Stimulated activated memory B cell treated with anti-CD40 and anti-IgM and Interleukin-4, amounts not matched to agents 10 μg/mL and 1 μg/mL and 100 μg/mL, for 72 hours (primary cell): ENCODE data around the gene HMX1.
A peak's percentile ranks its signal among the peaks of the same experiment; 100 is the strongest.

ENCODE experiments used
- ATAC-seq: fragments of 150-1000 bp; cut with Tn5 transposase; 2 replicates; pipeline ENCODE4 v1.10.0; 2021
- H3K27ac Mint-ChIP-seq: one replicate; pipeline ENCODE4 v1.8.0; 2022; ENCODE audit warnings: mild to moderate bottlenecking, mixed read lengths
- H3K27me3 Mint-ChIP-seq: one replicate; pipeline ENCODE4 v1.8.0; 2022; ENCODE audit warnings: mixed read lengths
- H3K36me3 Mint-ChIP-seq: one replicate; pipeline ENCODE4 v1.8.0; 2022; ENCODE audit warnings: mixed read lengths
- H3K4me1 Mint-ChIP-seq: one replicate; pipeline ENCODE4 v1.8.0; 2022; ENCODE audit warnings: mixed read lengths
- H3K4me3 Mint-ChIP-seq: one replicate; pipeline ENCODE4 v1.8.0; 2022; ENCODE audit warnings: mild to moderate bottlenecking, moderate library complexity, mixed read lengths
- H3K9me3 Mint-ChIP-seq: one replicate; pipeline ENCODE4 v1.8.0; 2022; ENCODE audit warnings: mixed read lengths

Gene HMX1

DNA sequence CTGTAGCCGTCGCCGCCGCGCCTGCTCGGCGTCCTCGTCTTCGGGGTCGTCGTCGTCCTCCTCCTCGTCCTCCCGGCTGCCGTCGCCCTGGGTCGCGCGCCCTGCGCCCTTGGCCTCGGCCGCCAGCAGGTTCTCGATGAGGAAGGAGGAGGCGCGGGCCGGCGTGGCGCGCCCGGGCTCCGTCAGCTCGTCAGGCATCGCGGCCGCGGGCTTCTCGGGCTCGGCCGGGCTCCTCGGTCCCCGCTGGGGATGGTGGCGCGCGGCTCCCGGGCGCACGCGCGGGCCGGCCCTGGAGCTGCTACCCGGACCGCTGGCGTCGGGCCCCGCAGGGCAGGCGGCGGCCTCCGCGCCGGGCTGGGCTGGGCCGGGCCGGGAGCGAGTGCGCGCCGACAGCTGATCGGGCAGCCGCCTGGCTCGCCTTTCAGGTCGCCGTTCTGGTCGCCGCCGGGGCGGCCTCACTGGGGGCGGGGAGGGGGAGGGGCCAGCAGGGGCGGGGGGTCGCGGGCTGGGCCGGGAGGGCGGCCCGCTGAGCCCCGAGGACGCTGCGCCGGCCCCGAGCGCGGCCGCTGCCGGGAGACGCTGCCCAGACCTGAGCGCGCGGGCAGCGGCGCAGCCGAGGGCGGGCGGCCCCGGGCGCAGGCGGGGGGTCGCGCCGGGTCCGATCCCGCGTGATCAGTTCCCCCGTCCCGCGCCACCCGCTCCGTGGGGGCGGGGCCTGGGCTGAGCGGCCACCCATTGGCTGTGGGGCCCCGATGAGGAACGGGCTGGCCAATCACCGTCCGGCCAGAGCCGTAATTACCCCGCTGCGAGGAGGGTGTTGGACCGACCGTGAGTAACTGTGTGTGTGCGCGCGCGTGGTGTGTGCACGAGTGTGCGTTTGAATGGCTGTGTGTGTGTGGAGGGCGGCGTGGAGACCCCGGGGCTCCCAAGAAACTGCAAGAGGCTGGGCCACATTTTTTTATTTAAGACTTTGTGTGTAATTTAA lies at the start of gene HMX1:
HMX1 (minus strand) TSS at position 423 of the 985 bp plus-strand sequence; CDS start at position 198, 225 bp downstream.
- ATAC-seq, result no peak
- Mint-ChIP-seq H3K36me3 (peaks cover 6% of the 10 kb centered on the region), H3K9me3 (peaks cover 10% of the 10 kb centered on the region), H3K4me1 (peaks cover 3% of the 10 kb centered on the region), H3K4me3 (no peak within 1 kb of the TSS), H3K27me3 (peaks cover 86% of the 10 kb centered on the region), H3K27ac (no peak within 1 kb of the TSS)

GRCh38 chr4:8920969-8921368 lies 49.3 kb upstream of the HMX1 start:
- peaks cover 15% of the 10 kb centered on the region for H3K9me3 Mint-ChIP-seq
- H3K27ac Mint-ChIP-seq, result no peak overlapping the region
- no peaks in the 10 kb centered on the region for H3K4me1 Mint-ChIP-seq
- H3K27me3 Mint-ChIP-seq, result peaks cover 35% of the 10 kb centered on the region
- no peak for ATAC-seq
- H3K36me3 Mint-ChIP-seq, result no peaks in the 10 kb centered on the region
- H3K4me3 Mint-ChIP-seq, result no peak overlapping the region

GRCh38 chr4:8920289-8920965 lies 48.8 kb upstream of the HMX1 start:
- ATAC-seq, result no peak
- H3K27me3 Mint-ChIP-seq, result peaks cover 35% of the 10 kb centered on the region
- H3K9me3 Mint-ChIP-seq, result peaks cover 15% of the 10 kb centered on the region
- H3K36me3 Mint-ChIP-seq, result no peaks in the 10 kb centered on the region
- H3K27ac Mint-ChIP-seq, result no peak overlapping the region
- no peaks in the 10 kb centered on the region for H3K4me1 Mint-ChIP-seq
- no peak overlapping the region for H3K4me3 Mint-ChIP-seq

DNA sequence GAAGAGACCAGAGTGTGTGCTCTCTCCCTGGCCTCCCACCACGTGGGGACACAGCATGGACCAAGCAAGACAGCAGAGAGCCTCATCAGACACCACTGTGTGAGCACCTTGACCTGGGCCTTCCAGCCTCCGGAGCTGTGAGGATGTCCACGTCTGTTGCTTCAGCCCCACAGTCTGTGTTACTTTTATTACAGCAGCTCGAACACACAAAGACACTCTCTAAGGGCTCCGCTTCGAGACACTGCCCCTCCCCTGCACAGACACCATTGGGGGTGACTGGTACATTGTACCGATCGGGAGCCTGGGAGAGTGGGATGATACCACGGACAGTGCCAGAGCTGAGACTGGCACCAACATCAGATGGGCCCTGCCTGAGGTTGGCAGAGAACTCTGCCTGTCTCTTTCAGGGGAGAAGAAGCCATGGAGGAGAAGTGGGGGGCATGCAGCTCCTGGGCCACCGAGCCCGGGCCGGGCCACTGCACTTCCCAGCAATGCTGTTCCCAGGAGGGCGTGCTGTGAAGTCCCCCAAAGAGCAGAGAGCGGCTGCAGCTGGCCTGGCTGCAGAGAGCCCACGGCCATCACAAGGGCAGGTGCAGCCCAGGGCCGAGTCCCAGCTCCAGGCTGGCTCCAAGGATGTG lies 48.1 kb upstream of the HMX1 start:
- H3K4me3 Mint-ChIP-seq, result no peak overlapping the region
- ATAC-seq, result no peak
- peaks cover 15% of the 10 kb centered on the region for H3K9me3 Mint-ChIP-seq
- no peaks in the 10 kb centered on the region for H3K4me1 Mint-ChIP-seq
- H3K27ac Mint-ChIP-seq, result no peak overlapping the region
- no peaks in the 10 kb centered on the region for H3K36me3 Mint-ChIP-seq
- H3K27me3 Mint-ChIP-seq, result peaks cover 35% of the 10 kb centered on the region

GRCh38 chr4:8917868-8918783 lies 46.5 kb upstream of the HMX1 start:
- peak; percentile 64 for ATAC-seq
- Mint-ChIP-seq H3K9me3 (peaks cover 3% of the 10 kb centered on the region), H3K36me3 (no peaks in the 10 kb centered on the region), H3K27ac (no peak overlapping the region), H3K27me3 (peaks cover 42% of the 10 kb centered on the region), H3K4me1 (no peaks in the 10 kb centered on the region), H3K4me3 (no peak overlapping the region)

GRCh38 chr4:8917321-8917811 lies 45.7 kb upstream of the HMX1 start:
- no peaks in the 10 kb centered on the region for H3K4me1 Mint-ChIP-seq
- H3K27ac Mint-ChIP-seq, result no peak overlapping the region
- ATAC-seq, result no peak
- H3K36me3 Mint-ChIP-seq, result no peaks in the 10 kb centered on the region
- peaks cover 45% of the 10 kb centered on the region for H3K27me3 Mint-ChIP-seq
- H3K4me3 Mint-ChIP-seq, result no peak overlapping the region
- H3K9me3 Mint-ChIP-seq, result peaks cover 3% of the 10 kb centered on the region

DNA sequence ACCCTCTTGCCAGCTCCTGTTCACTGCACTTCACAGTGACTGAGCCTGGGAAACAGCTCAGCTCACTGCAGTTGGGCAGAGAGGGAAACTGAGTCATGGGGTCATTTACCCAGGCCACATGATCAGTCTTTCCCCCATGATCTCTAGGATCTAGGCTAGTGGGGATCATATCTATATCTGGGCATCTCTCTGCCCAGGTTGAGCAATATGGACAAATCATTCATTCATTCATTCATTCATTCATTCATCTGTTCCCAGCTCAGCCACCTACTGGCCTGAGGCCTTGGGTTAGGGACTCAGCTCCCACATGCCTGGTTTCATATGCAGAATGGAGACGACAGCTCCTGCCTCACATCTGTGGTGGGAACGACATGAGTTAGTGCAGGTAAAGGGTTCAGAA lies 45.3 kb upstream of the HMX1 start:
- Mint-ChIP-seq H3K4me1 (no peaks in the 10 kb centered on the region), H3K27ac (no peak overlapping the region), H3K4me3 (no peak overlapping the region), H3K27me3 (peaks cover 45% of the 10 kb centered on the region), H3K36me3 (no peaks in the 10 kb centered on the region), H3K9me3 (peaks cover 3% of the 10 kb centered on the region)
- no peak for ATAC-seq

GRCh38 chr4:8916351-8916885 lies 44.8 kb upstream of the HMX1 start:
- H3K36me3 Mint-ChIP-seq, result no peaks in the 10 kb centered on the region
- peaks cover 3% of the 10 kb centered on the region for H3K9me3 Mint-ChIP-seq
- H3K4me1 Mint-ChIP-seq, result no peaks in the 10 kb centered on the region
- ATAC-seq, result no peak
- H3K27me3 Mint-ChIP-seq, result peaks cover 45% of the 10 kb centered on the region
- H3K27ac Mint-ChIP-seq, result no peak overlapping the region
- no peak overlapping the region for H3K4me3 Mint-ChIP-seq

- ATAC-seq, result peak; percentile 2
- Mint-ChIP-seq H3K4me1 (no peaks in the 10 kb centered on the region), H3K27ac (no peak overlapping the region), H3K36me3 (no peaks in the 10 kb centered on the region), H3K9me3 (peaks cover 3% of the 10 kb centered on the region), H3K4me3 (no peak overlapping the region), H3K27me3 (peaks cover 42% of the 10 kb centered on the region)
These were observed 43.9 kb upstream of the HMX1 start for GRCh38 chr4:8915201-8916200.

GRCh38 chr4:8914461-8915171 lies 43.0 kb upstream of the HMX1 start:
- H3K4me3 Mint-ChIP-seq, result no peak overlapping the region
- no peaks in the 10 kb centered on the region for H3K36me3 Mint-ChIP-seq

GRCh38 chr4:8913858-8914460 lies 42.3 kb upstream of the HMX1 start:
- H3K9me3 Mint-ChIP-seq, result peaks cover 3% of the 10 kb centered on the region

More at GRCh38 chr4:8914461-8915171, 43.0 kb upstream of the HMX1 start:
- no peak overlapping the region for H3K27ac Mint-ChIP-seq
- H3K4me1 Mint-ChIP-seq, result no peaks in the 10 kb centered on the region
- H3K9me3 Mint-ChIP-seq, result peaks cover 3% of the 10 kb centered on the region
- H3K27me3 Mint-ChIP-seq, result peaks cover 33% of the 10 kb centered on the region
- ATAC-seq, result no peak

DNA sequence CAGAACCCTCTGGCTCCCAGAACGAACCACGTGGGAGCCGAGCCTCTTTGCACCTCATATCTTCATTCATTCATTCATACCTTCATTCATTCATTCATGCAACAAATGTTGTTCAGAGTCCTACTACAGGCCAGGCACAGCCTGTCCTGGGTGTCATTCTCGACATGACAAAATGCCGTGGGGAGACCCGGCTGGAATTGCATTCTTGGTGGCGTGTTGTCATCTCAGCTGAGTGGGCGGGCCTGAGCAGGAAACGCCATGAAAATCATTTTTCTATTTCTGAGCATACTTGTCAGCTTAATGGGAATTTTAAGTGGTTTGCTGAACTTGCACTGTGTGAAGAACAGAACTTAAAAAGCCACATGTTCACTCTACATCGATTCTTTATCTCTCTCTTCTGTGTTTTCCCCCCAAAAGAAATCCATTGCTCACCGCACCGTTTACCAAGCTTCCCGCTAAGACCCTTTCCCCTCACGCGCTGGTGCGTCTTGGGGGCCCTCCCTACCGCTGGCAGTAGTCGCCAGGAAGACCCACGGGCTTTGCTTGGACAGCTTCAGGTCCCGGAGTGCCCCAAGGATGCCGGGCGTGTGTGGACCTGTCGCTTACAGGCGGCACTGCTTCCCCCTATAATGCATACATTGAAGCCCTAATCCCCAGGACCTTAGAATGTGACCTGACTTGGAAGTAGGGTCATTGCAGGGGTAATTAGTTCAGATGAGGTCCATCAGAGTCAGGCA lies 41.6 kb upstream of the HMX1 start:
- no peaks in the 10 kb centered on the region for H3K4me1 Mint-ChIP-seq
- peaks cover 20% of the 10 kb centered on the region for H3K27me3 Mint-ChIP-seq
- no peak overlapping the region for H3K27ac Mint-ChIP-seq
- no peak for ATAC-seq
- H3K36me3 Mint-ChIP-seq, result no peaks in the 10 kb centered on the region
- H3K4me3 Mint-ChIP-seq, result no peak overlapping the region
- peaks cover 3% of the 10 kb centered on the region for H3K9me3 Mint-ChIP-seq

More at GRCh38 chr4:8913858-8914460, 42.3 kb upstream of the HMX1 start:
- H3K4me1 Mint-ChIP-seq, result no peaks in the 10 kb centered on the region
- H3K27me3 Mint-ChIP-seq, result peaks cover 27% of the 10 kb centered on the region
- ATAC-seq, result no peak
- H3K36me3 Mint-ChIP-seq, result no peaks in the 10 kb centered on the region
- H3K27ac Mint-ChIP-seq, result no peak overlapping the region
- no peak overlapping the region for H3K4me3 Mint-ChIP-seq
